T-helper 2 cell treated with Interferon-gamma antibody and Interleukin-4, amounts not matched to agents 100 ng/mL and 5 ng/mL, for 36 hours (primary cell): Measurements from ENCODE around the gene BCAP31. TPM values are rescaled to one million over a fixed set of nuclear protein-coding genes. Genes with fewer than 3 reads are reported as not detected.
"Not testable (repeated sequence)": the region's sequence is repeated elsewhere in the genome, so short reads cannot be mapped to it uniquely, and the experiment has no call there.

Source experiments
- intact Hi-C: fragments of 100-400 bp; cut with micrococcal nuclease; formaldehyde crosslinking; loops from one replicate; pipeline ENCODE4 v1.15.1; 2023
- total RNA-seq: library from RNA; stranded (reverse); gene quantifications from 2 replicates; pipeline ENCODE4 v1.2.3, GENCODE V29; 2022

BCAP31 gene
- total RNA-seq, 1 donor from 2014 or later = 155 TPM

DNA sequence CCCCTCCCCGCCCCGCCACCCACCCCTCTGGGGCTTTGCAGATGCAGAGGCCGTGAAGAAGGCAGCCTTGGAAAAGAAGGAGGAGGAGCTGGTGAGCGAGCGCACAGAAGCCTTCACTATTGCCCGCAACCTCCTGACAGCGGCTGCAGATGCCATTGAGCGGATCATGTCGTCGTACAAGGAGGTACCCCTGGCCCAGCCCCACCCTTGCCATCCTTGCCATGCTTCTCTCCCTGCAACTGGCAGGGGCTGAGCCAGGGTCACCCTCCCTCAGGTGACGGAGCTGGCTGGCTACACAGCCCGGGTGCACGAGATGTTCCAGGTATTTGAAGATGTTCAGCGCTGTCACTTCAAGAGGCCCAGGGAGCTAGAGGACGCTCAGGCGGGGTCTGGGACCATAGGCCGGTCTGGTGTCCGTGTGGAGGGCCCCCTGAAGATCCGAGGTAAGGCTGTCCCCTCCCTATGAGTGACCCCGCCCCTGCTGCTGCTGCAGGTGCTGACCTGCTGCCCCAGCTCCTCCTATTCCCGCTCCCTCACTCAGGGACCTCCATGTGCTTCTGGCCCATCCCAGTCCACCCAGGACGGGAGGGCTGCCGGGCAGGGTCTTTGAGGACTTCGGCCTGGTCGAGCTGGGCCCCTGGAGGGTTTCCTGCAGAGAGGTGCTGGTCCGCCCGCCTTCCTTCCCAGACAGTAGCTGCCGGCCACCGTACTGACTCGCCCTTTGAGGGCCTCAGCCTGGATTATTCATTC is 12.1 kb upstream of the BCAP31 start:
- intact Hi-C loops = no loop called here

DNA sequence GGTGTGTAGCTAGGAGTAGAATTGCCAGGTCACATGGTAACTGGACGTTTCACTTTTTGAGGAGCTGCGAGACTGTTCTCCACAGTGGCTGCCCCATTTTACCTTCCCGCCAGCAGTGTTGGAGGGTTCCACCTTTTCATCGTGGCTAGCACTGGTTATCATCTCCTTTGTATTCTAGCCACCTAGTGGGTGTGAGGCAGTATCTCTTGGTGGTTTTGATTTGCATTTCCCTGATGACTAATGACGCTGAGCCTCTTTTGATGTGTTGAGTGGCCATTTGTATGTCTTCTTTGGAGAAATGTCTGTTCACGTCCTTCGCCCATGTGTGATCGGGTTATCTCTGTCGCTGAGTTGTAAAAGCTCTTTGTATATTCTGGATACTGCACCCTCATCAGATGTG is 11.1 kb upstream of the BCAP31 start:
- intact Hi-C loops = no loop called here

DNA sequence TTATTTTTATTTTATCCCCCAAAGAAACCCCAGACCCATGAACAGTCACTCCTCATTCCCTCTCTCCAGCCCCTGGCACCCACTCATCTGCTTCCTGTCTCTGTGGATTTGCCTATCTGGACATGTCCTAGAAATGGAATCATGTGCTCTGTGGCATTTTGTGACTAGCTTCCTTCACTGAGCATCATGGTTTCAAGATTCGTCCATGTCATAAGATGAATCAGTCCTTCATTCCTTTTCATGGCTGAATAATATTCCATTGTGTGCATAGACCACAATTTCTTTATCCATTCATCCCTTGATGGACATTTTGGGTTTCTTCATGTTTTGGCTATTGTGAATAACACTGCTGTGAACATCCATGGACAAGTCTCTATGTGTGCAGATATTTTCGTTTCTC is 10.7 kb upstream of the BCAP31 start:
- intact Hi-C loops = no loop called here

DNA sequence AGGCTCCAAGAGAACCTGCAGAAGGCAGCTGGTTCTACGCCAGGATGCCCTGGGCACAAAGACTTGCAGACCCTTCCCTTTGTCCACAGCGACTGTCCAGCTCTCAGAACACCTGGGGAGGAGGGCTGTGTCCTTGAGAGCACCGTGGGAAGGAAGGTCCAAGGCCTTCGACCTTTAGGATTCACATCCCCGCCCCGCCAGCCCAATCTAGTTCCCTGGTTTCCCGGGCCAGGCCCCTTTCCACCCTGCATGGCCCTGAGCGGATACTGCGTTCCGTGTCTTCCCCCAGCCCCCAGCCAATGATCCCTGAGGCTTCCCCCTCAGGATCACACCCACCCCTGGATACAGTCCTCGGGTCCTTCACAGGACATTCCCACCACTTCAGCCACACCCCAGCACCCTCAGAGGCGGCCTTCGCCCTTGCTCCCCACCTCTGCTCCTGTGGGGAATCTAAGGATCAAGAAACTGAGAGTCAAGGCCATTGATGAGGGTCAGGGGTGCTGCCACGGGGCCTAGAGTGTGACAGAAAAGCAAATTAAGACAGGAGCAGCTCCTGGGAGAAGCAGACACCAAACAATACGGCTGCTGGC is 9.6 kb upstream of the BCAP31 start:
- intact Hi-C loops = no loop called here

DNA sequence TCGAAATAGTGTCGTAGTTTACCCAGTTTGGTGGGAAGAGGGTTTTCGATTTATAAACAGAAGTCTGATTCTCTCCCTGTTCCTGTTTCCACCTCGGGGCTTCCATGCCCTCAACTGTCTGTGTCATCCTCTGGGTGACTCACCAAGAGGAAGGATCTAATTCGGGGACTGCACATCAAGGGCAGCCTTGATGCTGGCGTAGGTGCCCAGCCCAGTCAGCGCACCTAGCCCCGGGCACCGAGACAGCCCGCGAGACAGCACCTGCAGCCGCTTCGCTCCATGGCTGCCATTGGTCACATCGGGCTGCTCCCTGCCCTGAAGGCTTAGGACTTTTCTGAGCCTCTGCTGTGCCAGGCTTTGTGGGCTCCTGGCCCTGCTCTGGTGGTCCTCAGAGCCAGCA is 8.2 kb upstream of the BCAP31 start:
- intact Hi-C loops = no loop called here

DNA sequence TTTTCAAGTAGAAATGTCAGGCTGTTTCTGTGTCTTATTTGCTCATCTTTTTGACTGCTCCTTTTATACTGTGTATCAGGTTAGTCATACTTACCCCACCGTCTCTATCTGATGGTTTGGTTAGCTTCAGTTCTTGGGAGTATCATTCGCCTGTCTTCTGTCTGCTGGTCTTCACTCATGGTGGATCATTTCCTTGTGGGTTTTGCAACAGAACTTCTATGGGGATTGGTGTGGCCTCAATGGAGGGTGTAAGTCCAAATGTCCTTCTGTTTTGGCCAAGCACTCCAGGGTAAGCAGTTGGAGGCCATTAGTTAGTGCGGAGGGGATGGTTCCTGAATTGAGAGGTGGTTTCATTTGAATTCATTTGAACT is 7.6 kb upstream of the BCAP31 start:
- intact Hi-C loops = no loop called here

DNA sequence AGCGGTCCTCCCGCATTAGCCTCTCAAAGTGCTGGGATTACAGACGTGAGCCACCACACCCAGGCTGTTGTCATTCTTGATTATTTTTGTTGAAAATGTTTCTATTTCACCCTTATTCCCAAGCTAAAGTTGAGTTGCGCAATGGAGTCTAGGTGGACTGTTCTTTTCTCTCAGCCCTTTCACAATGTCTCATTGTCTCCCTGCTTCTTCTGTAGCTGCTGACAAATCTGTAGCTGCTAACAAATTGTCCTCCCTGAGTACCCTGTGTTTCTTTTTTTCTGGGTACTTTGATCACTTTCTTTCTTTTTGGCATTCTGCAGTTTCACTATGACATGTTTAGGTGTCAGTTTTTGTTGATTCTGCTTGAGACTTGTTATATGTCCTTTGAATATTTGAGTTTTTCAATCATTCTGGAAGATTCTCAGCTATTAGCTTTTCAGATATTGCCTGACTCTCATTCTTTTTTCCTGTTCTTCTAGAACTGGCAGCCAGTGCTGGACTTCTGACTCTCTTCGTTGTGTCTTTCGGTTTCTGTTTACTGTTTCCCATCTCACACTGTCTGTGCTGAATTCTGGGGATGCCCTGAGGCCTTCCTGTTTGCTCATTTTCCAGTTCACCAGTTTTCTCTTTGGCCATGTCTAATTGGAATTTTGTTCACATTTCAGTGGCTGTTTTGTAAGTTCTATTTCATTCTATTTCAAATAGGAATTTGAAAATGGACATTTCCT is 7.1 kb upstream of the BCAP31 start:
- intact Hi-C loops = no loop called here

DNA sequence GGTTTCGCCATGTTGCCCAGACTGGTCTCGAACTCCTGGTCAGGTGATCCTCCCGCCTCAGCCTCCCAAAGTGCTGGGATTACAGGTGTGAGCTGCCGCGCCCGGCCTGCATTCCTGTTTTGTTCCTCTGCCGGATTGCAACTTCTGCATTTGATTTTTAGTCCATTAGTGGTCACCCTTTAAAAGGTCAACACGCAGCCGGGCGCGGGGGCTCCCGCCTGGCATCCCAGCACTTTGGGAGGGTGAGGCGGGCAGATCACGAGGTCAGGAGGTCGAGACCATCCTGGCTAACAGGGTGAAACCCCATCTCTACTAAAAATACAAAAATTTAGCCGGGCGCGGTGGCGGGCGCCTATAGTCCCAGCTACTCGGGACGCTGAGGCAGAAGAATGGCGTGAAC is 5.9 kb upstream of the BCAP31 start:
- intact Hi-C loops = not testable (repeated sequence)

DNA sequence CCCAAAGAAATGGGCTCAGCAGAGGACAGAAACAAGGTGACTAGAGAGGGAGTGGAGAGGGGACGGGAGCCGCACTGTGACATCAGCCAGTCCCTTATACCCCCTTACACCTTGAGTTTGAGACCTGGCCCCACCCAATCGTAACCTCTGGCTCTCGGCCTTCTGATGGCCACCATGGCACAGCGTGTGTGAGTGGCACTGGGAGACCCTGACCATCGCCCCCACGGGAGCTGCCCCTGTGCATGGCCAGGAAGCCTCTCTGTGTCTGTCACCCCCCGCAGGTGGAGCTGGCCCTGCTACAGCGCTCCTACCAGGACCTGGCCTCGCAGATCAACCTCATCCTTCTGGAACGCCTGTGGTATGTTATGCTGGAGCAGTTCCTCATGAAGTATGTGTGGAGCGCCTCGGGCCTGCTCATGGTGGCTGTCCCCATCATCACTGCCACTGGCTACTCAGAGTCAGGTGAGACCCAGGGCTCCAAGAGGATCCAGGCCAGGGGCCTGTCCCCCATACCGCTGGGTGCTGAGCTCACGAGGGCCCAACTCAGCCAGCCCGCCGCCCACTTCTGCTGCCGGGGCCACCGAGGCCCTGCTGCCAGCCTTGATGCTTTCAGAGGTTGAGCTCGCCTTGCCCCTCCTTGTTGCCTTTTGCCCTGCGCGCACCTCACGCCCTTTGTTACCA is 4.9 kb upstream of the BCAP31 start:
- intact Hi-C loops = no loop called here

DNA sequence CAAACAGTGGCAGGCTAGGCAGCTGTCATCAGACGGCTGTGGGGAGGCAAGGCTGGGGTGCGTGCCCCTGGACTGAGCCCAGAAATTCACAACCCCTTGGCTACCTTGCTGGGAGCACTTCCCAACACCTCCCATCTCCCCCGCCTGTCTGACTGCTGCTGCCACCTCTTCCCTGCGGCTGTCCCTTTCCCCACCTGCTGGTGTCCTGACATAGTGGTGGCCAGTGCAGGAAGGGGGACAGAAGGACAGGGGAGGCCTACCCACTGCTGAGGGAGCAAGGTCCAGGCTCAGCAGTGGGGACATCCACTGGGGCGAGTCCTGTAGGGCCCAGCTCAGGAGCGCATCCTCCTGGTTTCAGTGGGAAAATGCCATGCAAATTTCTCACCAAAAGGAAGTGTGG is 3.9 kb upstream of the BCAP31 start:
- intact Hi-C loops = no loop called here

DNA sequence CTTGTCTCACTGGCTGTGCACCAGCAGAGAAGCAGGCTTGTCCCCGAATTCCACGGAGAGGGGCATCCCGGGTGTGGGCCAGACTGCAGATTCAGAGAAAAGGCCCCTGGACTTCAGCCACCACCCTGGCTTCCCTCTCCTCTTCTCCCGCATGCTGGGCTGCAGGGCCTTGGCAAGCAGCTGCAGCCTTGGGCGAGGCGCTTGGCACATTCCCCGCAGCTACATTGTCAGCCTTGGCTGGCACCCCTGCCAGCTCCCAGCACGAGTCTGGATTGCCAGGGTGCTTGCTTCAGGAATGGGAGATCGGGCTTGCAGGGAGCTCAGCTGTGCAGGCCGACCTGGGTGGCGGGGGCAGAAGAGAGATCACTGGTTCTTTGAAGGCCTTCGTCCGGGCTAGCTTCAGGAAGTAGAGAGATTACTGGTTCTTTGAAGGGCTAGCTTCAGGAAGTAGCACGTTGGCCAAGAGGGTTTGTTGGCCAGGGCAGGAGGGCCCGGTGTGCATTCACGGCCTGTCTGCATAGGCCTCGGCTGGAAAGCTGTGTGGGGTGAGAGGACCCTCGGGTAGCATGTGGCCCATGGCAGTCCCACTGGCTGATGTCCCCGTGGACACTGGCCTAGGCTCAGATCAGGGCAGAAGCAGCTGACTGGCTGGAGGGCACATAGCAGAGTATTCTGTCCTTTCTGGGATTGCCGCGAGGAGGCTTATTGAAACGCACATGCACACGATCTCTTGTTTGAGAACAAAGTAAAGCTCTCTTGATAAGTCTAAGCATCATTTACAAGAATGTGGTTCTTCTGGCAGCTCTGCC is 3.1 kb upstream of the BCAP31 start:
- intact Hi-C loops = no loop called here

DNA sequence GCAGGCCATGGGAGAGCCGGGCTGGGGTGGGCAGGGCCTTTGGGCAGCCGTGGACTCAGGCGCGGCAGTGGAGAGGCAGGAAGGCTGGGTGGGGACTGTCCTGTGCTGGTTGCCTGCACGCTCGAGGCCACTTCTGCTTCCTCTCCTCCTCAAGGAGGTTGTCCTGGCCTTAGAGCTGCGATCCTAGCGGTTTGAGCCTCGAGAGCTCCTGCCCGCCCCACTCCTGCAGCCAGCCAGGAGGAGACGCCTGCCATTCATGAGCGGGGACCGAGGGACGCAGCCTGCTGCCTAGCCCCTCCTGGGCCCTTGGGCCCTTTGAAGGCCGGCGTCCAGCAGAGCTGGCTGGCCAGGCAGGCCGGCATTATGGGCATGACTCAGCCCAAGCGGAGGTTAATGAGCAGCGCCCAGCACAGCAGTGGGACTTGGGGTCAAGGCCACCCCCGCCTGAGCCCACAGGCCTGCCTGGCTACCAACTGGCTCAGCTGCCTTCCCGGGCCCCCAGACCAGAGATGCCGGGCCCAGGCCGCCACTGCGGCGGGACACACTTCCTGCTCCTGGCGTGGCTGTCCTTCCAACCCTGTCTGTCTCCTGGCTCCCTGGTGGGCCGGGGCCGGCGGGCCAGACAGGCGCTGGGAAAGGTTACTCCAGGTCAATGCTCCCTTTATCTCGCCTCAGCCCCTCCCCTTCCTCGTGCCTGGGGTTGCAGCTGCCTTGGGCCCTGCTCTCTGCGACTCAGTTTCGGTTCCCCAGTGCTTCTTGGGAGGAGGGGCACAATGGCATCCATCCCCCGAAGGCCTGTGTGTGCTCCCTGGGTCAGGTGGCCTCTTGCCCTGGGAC is 2.3 kb upstream of the BCAP31 start:
- intact Hi-C loops = no loop called here

DNA sequence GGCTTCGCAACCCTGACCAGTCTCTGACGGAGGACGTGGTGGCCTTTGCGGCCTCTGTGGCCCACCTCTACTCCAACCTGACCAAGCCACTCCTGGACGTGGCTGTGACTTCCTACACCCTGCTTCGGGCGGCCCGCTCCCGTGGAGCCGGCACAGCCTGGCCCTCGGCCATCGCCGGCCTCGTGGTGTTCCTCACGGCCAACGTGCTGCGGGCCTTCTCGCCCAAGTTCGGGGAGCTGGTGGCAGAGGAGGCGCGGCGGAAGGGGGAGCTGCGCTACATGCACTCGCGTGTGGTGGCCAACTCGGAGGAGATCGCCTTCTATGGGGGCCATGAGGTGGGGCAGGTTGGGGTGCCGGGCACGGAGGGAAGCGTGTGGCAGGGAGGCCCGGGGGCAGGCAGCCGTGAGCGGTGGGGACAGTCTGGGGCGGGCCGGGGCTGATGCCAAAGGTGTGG is 1.7 kb upstream of the BCAP31 start:
- intact Hi-C loops = no loop called here

DNA sequence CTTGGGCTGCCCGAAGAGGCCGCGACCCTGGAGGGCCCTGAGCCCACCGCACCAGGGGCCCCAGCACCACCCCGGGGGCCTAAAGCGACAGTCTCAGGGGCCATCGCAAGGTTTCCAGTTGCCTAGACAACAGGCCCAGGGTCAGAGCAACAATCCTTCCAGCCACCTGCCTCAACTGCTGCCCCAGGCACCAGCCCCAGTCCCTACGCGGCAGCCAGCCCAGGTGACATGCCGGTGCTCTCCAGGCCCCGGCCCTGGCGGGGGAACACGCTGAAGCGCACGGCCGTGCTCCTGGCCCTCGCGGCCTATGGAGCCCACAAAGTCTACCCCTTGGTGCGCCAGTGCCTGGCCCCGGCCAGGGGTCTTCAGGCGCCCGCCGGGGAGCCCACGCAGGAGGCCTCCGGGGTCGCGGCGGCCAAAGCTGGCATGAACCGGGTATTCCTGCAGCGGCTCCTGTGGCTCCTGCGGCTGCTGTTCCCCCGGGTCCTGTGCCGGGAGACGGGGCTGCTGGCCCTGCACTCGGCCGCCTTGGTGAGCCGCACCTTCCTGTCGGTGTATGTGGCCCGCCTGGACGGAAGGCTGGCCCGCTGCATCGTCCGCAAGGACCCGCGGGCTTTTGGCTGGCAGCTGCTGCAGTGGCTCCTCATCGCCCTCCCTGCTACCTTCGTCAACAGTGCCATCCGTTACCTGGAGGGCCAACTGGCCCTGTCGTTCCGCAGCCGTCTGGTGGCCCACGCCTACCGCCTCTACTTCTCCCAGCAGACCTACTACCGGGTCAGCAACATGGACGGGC is 1.0 kb upstream of the BCAP31 start:
- intact Hi-C loops = no loop called here

DNA sequence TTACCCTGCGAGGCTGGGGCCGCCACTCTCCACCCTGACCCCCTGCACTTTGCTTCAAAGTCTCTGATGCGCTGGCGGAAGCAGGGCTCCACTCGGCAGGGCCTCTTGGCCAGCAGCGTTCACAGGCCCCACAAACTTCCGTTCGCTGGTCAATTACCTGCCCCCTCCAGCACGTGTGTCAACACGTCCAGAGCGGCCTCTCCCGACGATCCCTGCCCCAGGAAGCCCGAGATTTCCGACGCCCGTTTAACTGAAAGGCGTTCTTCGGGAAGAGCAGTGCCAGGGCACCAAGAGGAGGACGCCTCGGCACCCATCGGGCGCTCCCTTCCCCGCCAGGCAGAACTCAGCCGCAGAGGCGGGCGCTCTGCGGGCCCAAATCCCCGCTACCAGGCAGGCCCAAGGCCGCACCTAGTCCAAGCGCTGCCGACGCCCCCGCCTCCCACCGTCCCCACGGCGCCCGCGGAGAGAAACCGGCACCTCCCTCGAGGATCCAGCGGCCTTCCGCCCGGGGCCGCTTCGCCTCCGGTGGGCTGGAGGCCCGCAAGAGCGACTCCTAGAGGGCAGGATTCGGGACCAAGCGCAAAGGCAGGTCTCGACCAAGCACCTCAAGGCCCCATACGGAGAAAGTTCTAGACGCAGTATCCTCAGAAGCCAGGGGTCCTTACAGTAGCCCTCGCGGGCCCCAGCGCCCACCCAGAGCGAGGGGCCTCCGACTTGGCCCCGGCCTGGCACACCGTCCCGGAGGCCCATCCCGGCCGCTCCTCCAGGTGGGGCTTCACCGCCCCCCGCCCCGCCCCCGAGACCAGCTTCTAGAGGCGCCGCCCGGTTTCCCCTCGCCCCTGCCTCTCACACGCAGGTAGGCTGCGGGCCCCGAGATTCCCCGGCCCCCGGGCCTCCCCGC is 586 bp downstream of the BCAP31 start:
- intact Hi-C loops = loop anchor here (1.0 to 5.0 kb wide), 4 partner anchors 71 to 754 kb away; partner anchors contain the start of genes ARHGAP4, IDH3G, LAGE3 and SSR4

DNA sequence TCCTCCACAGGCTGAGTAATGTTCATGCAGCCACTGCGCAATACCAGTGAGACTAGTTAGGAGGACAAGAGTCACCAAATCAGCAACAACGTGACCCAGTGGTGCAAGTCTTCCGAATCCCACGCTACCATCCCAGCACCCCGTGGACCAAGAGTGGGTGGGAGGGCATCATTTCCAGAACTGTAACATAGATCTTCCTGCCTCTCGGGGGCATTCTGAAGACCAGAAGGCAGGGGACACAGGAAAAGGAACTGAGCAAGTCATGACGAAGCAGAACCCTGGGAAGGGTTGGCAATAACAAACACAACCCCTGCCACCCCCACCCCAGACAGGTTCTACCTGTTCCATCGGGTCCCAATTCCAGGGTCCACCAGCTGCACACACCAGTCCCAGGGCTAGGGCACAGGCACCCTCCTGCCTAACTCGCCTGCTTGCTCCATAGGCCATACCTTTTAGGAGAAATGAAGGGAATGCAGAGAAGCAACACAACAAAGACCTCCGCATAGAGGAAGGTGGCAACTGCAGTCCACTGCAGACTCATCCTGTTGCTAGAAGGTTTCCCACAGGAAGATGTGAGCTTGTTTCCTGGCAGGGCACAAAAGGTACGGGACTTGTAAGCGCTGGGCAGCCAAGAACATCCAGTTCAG is 1.4 kb downstream of the BCAP31 start:
- intact Hi-C loops = loop anchor here (5.0 kb wide), 1 partner anchor 754 kb away; the partner anchor contains the start of gene LAGE3

DNA sequence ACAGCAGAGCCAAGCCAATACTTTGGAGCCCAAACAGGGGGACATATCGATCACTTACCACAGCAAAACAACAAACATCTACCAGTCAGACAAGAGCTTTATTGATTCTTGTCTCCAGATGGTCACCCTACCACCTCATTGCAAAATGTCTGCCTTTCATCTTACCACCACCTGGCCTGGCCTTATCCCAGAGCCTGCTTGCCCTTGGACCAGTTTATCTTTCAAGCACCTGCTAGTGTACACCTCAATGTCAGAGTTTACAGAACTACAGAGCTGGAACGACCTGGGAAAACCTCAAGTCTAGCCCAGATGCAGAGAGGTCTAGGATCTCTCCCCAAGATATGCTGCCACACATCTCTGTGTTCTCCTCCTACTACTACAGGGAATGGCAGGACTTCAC is 4.5 kb downstream of the BCAP31 start:
- intact Hi-C loops = loop anchor here (5.0 kb wide), 1 partner anchor 758 kb away; the partner anchor contains the start of gene LAGE3

DNA sequence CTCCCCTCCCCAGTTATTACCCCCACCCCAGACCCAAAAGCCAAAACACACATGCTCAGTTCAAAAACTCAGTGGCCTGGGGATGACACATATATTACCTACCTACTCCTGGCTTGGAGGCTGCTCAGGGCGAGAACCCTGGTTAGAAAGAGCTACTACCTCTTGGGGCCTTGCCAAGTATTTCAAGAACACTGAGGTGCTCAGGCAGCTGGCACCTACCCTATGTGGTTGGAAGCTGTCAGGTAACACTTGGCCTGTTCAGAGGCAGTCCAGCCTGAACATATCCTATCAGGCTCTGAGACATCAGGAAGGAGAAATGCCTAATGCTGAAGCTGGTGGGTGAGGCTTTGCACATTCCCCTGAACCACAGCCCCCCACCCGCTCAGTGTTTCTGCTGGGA is 4.9 kb downstream of the BCAP31 start:
- intact Hi-C loops = no loop called here
